Cortex of kidney (tissue), 1 donor: ENCODE measurements around the gene POLR2M.

Experiments used
- DNase-seq: peaks from one replicate; lab custom pipeline; 2025; lab: John Stamatoyannopoulos, UW

The POLR2M gene

GRCh38 chr15:57706405-57707209, at the start of gene POLR2M:
TSS of gene POLR2M (plus strand) at chr15:57706714. CDS start at chr15:57706843, 129 bp downstream.
- DNase-seq: no peak

GRCh38 chr15:57657619-57658018, 48.9 kb upstream of the POLR2M start:
- no peak for DNase-seq

DNA sequence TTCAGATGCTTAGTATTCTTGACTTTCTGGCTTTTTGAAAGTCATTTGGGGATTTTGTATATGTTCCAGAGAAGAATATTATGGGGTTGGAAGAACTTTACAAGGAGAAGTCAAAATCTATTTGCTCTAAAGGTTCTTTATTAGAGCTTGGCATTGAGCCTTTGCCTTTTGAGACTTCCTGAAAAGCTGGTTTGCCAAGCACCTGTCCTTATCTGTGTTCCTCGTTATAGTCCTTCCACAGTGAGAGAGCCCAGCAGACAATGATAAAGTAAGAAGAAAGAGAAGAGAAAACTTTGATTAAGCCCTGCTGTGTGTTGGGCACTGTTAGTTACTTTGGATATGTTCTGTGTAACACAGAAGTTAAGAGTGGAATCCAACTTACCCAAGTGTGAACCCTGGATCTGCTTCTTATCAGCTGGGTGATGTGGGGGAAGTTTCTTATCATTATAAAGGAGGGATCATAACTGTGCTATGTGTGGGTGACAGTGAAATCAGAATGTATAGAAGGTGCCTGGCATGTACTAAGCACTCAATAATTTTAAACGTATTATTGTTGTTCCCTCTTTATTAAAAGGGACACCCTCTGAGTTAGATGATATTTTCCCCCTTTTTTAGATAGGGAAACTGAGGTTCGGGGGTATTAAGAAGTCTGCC, 44.3 kb upstream of the POLR2M start:
- DNase-seq: no peak

GRCh38 chr15:57662802-57663201, 43.7 kb upstream of the POLR2M start:
- no peak for DNase-seq

GRCh38 chr15:57663262-57663661, 43.3 kb upstream of the POLR2M start:
- DNase-seq: no peak

GRCh38 chr15:57665194-57665593, 41.3 kb upstream of the POLR2M start:
- DNase-seq: no peak

GRCh38 chr15:57665939-57666338, 40.6 kb upstream of the POLR2M start:
- DNase-seq: no peak

GRCh38 chr15:57667171-57667849, 39.2 kb upstream of the POLR2M start:
- DNase-seq: no peak

DNA sequence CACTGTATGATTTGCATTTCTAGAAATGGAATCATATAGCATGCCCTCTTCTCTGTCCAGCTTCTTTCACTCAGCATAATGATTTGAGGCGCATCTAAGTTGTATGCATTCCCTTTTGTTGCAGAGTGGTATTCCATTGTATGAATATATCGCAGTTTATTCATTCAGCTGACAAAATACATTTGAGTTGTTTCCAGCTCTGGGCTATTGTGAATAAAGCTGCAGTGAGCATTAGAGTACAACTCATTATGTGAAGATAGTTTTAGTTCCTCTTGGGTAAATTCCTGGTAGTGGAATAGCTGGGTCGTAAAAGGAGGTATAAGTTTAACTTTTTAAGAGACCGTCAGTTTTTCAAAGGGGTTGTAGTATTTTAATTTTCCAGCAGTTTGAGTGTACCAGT, 38.5 kb upstream of the POLR2M start:
- no peak for DNase-seq

- no peak for DNase-seq
Measured at GRCh38 chr15:57671636-57672035, 34.9 kb upstream of the POLR2M start.

DNA sequence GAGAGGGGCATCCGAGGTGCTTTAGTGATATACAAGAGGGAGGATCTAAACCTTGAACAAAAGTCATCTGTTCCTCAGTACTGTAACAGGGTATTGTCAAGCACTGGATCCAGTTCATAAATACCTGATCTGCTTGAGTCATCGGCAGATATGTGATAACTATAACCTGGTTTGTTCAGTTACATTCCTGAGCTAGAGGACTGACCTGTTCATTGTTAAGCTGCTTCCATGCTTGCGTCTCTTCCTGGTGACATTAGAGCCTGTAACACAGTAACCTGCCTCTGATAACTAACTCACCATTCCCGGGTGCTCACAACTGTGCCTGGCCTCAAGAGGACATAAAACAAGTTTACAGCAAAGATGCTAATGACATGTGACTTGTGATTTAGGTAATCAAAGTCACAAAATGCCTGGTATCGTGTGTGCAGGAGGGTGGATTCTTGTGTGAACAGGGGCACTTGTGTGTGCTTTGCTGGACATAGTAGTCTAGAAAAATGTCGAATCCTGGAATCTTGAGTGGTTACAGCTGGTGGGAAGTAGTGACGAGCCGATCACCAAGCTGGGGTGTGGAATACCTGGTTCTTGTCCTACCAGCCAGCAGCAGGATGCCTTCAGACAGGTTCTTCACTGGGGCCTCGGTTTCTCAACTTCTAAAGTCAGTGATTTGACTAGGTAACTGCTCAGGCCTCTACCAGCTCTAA, 30.9 kb upstream of the POLR2M start:
- DNase-seq: no peak

GRCh38 chr15:57676585-57676984, 29.9 kb upstream of the POLR2M start:
- DNase-seq: no peak

GRCh38 chr15:57677204-57677603, 29.3 kb upstream of the POLR2M start:
- no peak for DNase-seq

DNA sequence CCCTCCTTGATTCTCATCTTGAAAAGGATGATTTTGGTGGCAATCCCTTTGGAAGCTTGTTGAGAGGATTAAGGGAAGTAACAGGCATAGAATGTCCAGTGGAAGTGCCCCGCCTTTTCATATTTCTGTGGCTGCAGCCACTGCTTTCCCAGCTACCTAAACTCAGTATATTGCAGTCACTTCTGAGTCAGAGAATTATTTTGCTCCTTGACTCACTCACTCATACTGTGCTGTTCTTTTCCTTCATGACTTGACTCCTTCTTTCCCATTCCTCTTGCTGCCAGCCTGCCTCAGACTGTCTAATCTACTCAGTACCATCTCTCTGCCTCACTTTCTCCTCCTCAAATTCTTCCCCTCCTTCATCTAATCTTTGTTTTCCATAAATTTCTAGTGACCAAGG, 26.5 kb upstream of the POLR2M start:
- no peak for DNase-seq

DNA sequence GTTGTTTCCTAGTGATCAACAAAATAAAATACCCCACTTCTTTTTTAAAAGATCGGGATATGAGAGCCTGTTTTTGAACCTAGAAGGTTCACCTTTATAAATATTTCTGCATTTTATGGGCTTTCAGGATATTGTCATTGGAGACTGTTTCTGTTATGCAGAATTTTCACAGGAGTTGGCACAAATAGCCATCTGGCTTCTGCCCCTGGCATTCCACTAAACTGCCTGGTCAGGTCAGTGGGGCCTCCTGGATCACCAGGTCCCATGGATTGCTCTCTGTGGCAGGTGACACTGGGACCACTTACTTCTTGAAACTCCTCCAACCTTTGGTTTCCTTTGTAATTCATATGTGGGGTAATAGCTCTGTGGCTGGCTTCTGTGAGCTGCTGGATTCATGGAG, 25.5 kb upstream of the POLR2M start:
- DNase-seq: no peak

DNA sequence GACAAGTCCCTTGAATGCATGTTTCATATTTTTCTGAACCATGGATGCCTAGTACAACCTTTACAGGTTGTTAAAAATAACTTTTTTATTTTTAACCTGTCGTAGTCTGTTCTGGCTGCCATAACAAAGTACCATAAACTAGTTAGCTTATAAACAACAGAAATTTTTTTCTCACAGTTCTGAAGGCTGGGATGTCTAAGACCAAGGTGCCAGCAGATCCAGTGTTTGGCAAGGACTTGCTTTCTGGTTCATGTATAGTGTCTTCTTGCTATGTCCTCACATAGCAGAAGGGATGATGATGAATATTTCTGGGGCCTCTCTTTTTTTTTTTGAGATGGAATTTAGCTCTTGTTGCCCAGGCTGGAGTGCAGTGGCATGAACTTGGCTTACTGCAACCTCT, 23.0 kb upstream of the POLR2M start:
- DNase-seq: no peak

- DNase-seq: no peak
Measured at GRCh38 chr15:57684491-57685151, 21.9 kb upstream of the POLR2M start.

GRCh38 chr15:57685306-57686095, 21.0 kb upstream of the POLR2M start:
- DNase-seq: no peak

DNA sequence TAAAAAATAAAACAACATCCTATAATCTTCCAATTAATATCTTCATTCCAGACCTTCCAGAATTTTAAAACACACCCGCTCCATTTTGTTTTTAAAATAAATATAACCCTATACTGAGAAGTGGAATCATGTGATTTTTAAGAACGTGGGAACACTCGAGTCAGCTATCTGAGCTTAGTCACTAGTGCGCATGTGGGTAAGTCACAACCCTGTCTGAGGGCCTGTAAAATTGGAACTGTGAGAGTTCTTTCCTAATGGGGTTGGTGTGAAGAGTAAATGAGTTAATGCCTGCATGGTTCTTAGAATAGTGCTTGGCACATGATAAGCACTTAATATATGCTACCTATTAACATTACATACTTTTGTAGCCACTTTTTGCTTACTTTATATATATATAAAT, 19.9 kb upstream of the POLR2M start:
- DNase-seq: no peak

GRCh38 chr15:57690341-57690966, 16.1 kb upstream of the POLR2M start:
- DNase-seq: no peak

DNA sequence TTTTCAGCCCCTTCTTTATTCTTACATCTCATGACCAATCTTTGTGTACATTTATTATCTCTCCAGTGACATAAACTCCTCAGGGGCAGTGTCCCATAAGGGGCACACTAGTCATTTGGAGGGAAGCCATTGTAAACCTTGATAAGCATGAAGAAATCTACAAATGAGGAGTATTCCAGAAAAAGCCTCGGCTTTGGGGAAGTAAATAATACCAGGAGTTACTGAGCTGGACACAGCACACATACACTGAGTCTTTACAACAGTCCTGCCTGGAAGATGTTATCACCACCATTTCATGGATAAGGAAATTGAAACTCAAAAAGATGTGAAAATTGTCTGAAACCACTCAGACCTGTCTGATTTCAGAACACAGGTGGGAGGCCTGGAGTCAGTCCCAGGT, 15.4 kb upstream of the POLR2M start:
- no peak for DNase-seq
